GM10266 (cell line): ENCODE results near the gene MFAP4.
A peak's percentile ranks its signal among the peaks of the same experiment; 100 is the strongest.

Experiments used
- DNase-seq: peaks from one replicate; pipeline ENCODE4 v3.0.0; 2012; ENCODE audit errors: extremely low spot score
- TF ChIP-seq, protein P1 (sequence below): IDR thresholded peaks from 2 replicates; pipeline ENCODE4 v1.5.1; 2012; ENCODE audit warnings: mild to moderate bottlenecking, low read depth; ENCODE audit not compliant: control insufficient read depth, insufficient read depth; ENCODE audit errors: missing control alignments

The MFAP4 gene

GRCh38 chr17:19379361-19380065, 7.5 kb downstream of the MFAP4 start:
- TF ChIP-seq, protein P1, sequence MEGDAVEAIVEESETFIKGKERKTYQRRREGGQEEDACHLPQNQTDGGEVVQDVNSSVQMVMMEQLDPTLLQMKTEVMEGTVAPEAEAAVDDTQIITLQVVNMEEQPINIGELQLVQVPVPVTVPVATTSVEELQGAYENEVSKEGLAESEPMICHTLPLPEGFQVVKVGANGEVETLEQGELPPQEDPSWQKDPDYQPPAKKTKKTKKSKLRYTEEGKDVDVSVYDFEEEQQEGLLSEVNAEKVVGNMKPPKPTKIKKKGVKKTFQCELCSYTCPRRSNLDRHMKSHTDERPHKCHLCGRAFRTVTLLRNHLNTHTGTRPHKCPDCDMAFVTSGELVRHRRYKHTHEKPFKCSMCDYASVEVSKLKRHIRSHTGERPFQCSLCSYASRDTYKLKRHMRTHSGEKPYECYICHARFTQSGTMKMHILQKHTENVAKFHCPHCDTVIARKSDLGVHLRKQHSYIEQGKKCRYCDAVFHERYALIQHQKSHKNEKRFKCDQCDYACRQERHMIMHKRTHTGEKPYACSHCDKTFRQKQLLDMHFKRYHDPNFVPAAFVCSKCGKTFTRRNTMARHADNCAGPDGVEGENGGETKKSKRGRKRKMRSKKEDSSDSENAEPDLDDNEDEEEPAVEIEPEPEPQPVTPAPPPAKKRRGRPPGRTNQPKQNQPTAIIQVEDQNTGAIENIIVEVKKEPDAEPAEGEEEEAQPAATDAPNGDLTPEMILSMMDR: no peak
- no peak for DNase-seq

DNA sequence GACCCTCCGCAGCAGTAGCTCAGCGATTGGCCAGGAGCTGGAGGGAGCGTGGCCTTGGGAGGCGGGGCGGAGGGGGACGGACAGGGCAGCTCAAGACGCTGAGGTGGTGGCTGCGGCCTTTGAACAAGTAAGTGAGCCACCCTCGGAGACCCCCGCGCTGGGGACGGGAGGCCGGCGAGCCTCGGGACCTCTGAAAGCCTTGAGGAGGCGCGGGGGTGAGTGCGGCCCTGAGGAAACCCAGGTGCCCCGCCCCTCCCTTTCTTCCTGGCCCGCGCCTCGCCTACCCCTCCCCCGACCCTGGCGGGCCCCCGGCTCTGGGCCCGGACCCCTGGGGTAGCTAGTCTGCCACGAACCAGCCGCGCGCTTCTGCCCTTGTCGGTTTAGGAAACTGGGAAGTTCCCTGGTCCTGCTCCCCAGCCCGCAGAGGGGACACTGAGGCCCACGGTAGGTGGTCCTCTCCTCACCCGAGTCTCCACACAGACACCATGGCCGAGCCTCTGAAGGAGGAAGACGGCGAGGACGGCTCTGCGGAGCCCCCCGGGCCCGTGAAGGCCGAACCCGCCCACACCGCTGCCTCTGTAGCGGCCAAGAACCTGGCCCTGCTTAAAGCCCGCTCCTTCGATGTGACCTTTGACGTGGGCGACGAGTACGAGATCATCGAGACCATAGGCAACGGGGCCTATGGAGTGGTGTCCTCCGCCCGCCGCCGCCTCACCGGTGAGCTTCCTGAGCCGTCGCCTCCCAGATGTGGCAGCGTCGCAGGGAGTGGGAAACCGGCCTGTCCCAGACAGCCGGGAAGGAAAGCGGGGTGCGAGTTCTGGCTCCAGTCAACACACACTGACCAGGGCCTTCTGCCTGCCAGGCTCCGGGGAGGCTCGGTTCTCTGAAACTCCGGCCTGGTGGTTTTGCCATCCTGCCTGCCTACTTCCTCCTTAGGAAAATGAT, 8.3 kb downstream of the MFAP4 start, which contains the start of gene MAPK7:
Gene MAPK7 (plus strand): TSS at position 83 of the 945 bp plus-strand sequence. CDS start 403 bp downstream, at position 486.
- TF ChIP-seq, protein P1: no peak
- no peak for DNase-seq

GRCh38 chr17:19377602-19378415, 9.2 kb downstream of the MFAP4 start:
- DNase-seq: peak; percentile 100
- TF ChIP-seq, protein P1: no peak

DNA sequence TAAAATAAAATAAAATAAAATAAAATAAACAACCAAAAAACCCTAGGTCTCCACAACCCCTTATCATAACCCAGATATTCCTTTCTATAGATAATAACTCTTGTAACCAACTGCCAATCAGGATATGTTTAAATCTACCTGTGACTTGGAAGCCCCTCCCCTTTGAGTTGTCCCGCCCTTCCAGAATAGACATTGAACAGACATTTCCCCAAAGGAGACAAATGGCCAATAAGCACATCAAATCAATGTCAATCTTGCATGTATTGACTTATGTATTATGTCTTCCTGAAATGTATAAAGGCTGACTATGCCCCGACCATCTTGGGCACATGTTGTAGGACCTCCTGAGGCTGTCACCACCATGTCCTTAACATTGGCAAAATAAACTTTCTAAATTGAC, 10.2 kb downstream of the MFAP4 start:
- DNase-seq: no peak
- TF ChIP-seq, protein P1: no peak

DNA sequence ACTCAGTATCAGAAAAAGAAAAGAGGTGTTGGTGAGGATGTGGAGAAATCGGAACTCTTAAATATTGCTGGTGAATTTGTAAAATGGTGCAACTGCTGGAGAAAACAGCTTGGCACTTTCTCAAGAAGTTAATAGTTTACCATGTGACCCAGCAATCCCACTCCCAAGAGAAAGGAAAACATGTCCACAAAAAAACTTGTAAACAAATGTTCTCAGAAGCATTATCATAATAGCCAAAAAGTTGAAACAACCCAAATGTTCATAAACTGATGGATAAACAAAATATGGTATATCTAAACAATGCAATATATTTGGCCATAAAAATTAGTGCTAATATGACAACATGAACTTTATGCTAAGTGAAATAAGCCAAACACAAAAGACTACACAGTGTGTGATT, 11.3 kb downstream of the MFAP4 start:
- TF ChIP-seq, protein P1: no peak
- no peak for DNase-seq

DNA sequence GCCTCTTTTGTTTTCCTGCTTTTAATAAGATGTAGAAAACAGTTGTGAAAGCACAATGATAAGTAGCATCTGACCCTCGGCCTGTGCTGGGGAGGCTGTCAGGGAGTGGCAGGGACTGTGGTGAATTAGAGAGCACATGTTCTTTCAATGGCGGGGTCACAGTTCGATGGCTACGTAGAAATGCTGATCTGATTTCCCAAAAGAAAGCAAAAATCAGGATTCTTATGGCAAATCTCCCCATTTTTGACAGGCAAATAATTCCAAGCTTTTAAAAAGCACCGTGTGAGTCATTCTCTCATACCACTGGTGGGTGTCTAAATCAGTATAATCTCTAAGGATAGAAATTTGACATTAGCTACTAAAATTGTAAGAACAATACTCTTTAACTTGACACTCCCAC, 12.9 kb downstream of the MFAP4 start:
- no peak for DNase-seq
- TF ChIP-seq, protein P1: no peak
